Neutrophil (primary cell): ENCODE results near the gene CABLES2.

ENCODE experiments used
- H3K27ac ChIP-seq: fragments of 200-600 bp; sonication (generic); 2 replicates; pipeline ENCODE4 v1.5.1; 2016; ENCODE audit warnings: mild to moderate bottlenecking, moderate library complexity
- H3K27me3 ChIP-seq: fragments of 200-600 bp; sonication (generic); 2 replicates; pipeline ENCODE4 v1.6.0; 2016; ENCODE audit warnings: mild to moderate bottlenecking
- H3K36me3 ChIP-seq: fragments of 200-600 bp; sonication (generic); 2 replicates; pipeline ENCODE4 v1.5.1; 2017
- H3K4me1 ChIP-seq, 2 experiments: fragments of 200-600 bp in 1 of 2; sonication (generic) in 1 of 2; 1 replicate in 1 of 2; 2 replicates in 1 of 2; pipeline versions ENCODE4 v1.5.1 to v1.6.1; 2013 to 2016; ENCODE audit warnings: low read depth in 1 of 2, low read length in 1 of 2, mild to moderate bottlenecking in 1 of 2, moderate library complexity in 1 of 2; ENCODE audit not compliant: control insufficient read depth in 1 of 2, insufficient read depth in 1 of 2
- H3K4me3 ChIP-seq, 2 experiments: fragments of 200-600 bp in 1 of 2; sonication (generic) in 1 of 2; 1 replicate in 1 of 2; 2 replicates in 1 of 2; pipeline ENCODE4 v1.5.1; 2013 to 2016; ENCODE audit warnings: low read depth in 1 of 2, low read length in 1 of 2, mild to moderate bottlenecking in 1 of 2, moderate library complexity in 1 of 2
- H3K9me3 ChIP-seq: fragments of 200-600 bp; sonication (generic); 2 replicates; pipeline ENCODE4 v1.5.1; 2016
- TF ChIP-seq, protein P1 (sequence below): fragments of 200-600 bp; sonication (generic); IDR thresholded peaks from 2 replicates; pipeline ENCODE4 v1.5.1; 2016; ENCODE audit warnings: antibody characterized with exemption

The CABLES2 gene

DNA sequence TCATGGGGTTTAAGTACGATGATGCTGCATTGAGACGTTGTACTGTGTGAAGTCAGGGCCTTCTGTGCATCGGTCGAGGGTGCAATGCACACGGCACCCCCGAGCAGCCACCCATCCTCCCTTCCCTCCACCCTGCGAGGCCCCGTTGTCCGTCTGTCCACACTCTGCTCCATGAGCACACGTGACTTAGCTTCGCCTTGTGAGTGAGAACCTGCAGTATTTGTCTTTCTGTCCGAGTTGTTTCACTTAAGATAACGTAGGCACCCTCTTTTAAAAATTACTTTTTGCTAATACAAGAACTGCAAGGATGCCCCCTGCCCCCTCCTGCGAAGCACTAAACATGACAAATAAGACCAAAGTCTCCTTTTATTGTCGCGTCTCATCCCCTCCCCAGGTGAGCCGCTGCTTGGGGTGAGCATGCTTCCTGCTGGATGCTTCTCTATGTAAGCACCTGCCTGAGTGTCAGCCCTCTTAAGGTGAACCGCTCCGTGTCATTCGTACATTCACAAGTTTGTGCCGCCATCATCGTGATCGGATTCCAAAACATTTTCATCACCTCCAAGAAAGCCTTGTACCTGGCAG, 23.9 kb upstream of the CABLES2 start:
- TF ChIP-seq, protein P1, sequence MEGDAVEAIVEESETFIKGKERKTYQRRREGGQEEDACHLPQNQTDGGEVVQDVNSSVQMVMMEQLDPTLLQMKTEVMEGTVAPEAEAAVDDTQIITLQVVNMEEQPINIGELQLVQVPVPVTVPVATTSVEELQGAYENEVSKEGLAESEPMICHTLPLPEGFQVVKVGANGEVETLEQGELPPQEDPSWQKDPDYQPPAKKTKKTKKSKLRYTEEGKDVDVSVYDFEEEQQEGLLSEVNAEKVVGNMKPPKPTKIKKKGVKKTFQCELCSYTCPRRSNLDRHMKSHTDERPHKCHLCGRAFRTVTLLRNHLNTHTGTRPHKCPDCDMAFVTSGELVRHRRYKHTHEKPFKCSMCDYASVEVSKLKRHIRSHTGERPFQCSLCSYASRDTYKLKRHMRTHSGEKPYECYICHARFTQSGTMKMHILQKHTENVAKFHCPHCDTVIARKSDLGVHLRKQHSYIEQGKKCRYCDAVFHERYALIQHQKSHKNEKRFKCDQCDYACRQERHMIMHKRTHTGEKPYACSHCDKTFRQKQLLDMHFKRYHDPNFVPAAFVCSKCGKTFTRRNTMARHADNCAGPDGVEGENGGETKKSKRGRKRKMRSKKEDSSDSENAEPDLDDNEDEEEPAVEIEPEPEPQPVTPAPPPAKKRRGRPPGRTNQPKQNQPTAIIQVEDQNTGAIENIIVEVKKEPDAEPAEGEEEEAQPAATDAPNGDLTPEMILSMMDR, result no peak
- H3K27ac ChIP-seq, result no peak overlapping the region
- no peaks in the 10 kb centered on the region for H3K4me1 ChIP-seq
- no peaks in the 10 kb centered on the region for H3K36me3 ChIP-seq
- H3K9me3 ChIP-seq, result no peaks in the 10 kb centered on the region
- peaks cover 56% of the 10 kb centered on the region for H3K27me3 ChIP-seq
- no peak overlapping the region for H3K4me3 ChIP-seq

DNA sequence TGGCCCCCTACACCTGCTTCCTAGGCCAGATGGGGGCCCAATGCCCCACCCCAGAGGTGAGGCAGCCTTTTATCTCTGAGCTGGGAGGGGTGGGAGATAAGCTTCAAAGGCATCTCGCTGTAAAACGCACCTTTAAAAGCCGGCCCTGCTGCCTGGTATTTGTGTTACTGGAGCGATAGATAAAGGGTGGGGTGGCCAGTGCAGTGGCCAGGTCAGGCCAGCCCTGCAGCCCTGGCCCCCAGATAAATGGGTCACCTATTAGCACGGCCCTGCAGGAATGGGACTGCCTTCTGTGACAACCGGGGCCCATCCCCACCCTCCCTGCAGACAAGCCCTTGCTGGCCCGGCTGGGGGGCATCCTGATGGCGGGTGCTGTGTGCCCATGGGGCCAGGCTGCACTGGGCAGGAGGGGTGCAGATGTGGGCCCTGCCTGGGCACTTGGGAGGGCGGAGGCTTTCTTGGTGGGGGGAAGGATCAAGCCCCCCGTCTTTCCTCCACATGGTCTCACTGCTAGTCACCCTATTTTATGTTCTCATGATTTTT, 23.3 kb upstream of the CABLES2 start:
- no peaks in the 10 kb centered on the region for H3K9me3 ChIP-seq
- H3K4me1 ChIP-seq, result no peaks in the 10 kb centered on the region
- TF ChIP-seq, protein P1, result no peak
- H3K27ac ChIP-seq, result no peak overlapping the region
- no peak overlapping the region for H3K4me3 ChIP-seq
- H3K36me3 ChIP-seq, result no peaks in the 10 kb centered on the region
- H3K27me3 ChIP-seq, result peaks cover 50% of the 10 kb centered on the region

DNA sequence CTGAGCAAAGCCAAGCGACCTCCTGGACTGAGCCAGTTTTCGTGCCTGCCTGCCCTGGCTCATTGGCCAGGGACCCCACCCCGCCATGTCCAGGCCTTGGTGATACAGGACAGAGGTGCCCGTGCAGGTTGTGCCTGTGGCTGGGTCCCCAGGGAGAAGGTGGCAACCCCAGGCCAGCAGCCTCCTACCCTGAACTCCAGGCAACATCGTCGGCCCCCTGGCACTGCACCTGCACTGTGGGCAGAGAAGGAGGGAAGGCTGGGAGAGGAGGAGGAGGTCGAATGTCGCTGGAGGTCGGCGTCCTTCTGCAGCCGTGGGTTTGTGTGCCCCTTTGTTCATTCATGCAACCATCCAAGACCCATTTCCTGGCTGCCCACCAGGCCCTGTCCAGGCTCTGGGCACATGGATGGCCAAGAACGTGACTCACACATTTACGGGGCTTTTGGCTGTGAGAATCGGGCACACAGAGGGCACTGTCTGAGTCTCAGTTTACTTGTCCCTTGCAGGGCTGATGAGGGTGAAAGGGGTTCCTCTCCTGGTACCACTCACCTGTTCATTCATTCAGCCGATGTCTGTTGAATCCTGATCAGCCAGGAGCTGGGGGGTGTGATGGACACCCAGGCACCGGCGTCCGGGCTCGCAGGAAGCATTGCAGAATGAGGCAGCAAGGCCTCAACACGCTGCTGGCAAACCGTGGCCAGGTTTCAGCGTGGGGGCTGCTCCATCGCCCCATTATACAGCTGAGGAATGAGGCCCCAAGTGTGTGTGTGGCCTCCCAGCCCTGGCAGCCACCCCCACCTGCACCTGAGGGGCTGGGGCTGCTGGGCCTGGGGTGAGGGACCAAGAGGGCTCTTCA, 22.6 kb upstream of the CABLES2 start:
- TF ChIP-seq, protein P1, result no peak
- Histone ChIP-seq H3K27me3 (peaks cover 44% of the 10 kb centered on the region), H3K27ac (no peak overlapping the region), H3K4me1 (no peaks in the 10 kb centered on the region), H3K36me3 (no peaks in the 10 kb centered on the region), H3K4me3 (no peak overlapping the region), H3K9me3 (no peaks in the 10 kb centered on the region)

DNA sequence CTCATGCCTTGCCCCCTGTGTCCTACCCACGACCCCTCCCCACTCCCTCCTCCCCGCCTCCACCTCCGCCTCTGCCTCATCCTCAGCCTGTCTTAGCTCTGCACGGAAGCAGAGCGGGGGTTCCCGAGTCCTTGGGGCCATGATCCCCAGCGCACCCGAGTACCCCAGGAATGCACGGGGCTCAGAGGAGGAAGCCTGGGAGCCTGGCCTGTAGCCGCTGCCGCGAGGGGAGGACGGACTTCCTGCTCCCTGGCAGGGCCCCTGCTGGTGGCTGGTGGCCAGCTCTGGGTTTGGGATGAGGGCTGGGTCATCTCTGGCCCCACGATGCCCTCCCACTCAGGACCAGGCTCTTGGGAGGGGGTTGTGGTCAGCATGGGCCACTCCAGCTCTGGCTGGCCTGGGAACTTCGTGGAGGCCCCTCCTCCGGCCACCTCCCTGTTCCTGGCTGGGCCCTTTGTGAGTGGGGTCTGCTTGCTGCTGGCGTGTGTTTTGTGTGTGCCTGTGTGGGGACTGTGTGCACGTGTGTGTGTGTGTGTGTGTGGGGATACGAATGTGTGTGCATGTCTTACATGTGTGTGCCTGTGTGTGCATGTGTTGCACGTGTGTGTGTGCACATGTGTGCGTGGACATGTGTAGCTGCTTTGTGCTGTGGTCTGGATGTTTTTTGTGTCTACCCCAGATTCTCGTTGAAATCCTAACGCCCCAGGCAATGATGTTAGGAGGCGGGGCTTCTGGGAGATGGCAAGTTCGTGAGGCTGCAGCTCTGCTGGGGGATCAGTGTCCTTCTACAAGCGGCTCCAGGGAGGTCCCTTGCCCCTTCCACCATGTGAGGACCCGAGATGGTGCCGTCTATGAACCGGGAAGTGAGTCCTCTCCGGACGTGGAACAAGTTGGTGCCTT, 21.6 kb upstream of the CABLES2 start:
- H3K4me3 ChIP-seq, result no peak overlapping the region
- TF ChIP-seq, protein P1, result no peak
- no peaks in the 10 kb centered on the region for H3K4me1 ChIP-seq
- H3K27me3 ChIP-seq, result peaks cover 44% of the 10 kb centered on the region
- no peaks in the 10 kb centered on the region for H3K36me3 ChIP-seq
- no peaks in the 10 kb centered on the region for H3K9me3 ChIP-seq
- no peak overlapping the region for H3K27ac ChIP-seq

DNA sequence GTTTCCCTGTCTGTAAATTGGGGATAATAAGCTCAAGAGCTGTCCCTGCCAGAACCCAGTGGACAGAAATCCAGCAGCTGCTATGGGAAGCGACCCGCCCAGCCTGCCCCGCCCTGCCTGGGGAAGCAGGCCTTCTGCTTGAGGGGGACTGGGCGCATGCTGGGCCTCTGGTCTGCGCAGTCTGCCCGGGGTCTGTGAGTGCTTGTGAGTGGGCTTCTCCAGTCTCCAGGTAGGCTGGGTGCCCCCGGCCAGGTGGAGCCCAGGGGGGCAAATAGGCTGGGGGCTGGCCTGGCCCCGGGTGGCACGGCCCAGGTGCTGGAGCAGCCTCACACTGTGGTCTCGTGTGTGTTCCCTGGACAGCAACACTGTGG, 20.9 kb upstream of the CABLES2 start:
- no peak overlapping the region for H3K4me3 ChIP-seq
- no peak overlapping the region for H3K27ac ChIP-seq
- no peaks in the 10 kb centered on the region for H3K36me3 ChIP-seq
- no peaks in the 10 kb centered on the region for H3K4me1 ChIP-seq
- H3K9me3 ChIP-seq, result no peaks in the 10 kb centered on the region
- peaks cover 44% of the 10 kb centered on the region for H3K27me3 ChIP-seq
- TF ChIP-seq, protein P1, result no peak
